CD14-positive monocyte (primary cell): ENCODE measurements around the gene MSN. TPM values are rescaled to one million over a fixed set of nuclear protein-coding genes. Genes with fewer than 3 reads are reported as not detected.
A peak's percentile ranks its signal among the peaks of the same experiment; 100 is the strongest.

Source experiments
- DNase-seq, 3 donors: peaks; one replicate each; pipeline ENCODE4 v3.0.0-alpha.2; 2011 to 2022
- H2AFZ ChIP-seq: 2 replicates; pipeline ENCODE4 v1.6.0; 2012; ENCODE audit warnings: mild to moderate bottlenecking, low read depth, low read length, inconsistent platforms; ENCODE audit not compliant: insufficient read depth, poor library complexity, severe bottlenecking
- H3K27ac ChIP-seq, 2 donors: 1 replicate in 1 of 2; 2 replicates in 1 of 2; pipeline ENCODE4 v1.5.1; 2012 to 2013; ENCODE audit warnings: low read length in 2 of 2, control low read depth in 1 of 2, inconsistent platforms in 1 of 2, low read depth in 1 of 2, mild to moderate bottlenecking in 1 of 2
- H3K27me3 ChIP-seq, 2 donors: one replicate each; pipeline versions ENCODE4 v1.6.0 to v1.6.1; 2011 to 2013; ENCODE audit warnings: low read length in 2 of 2; ENCODE audit not compliant: control insufficient read depth in 2 of 2, insufficient read depth in 2 of 2
- H3K36me3 ChIP-seq, 2 donors: replicated peaks in 1 of 2; 1 replicate in 1 of 2; 2 replicates in 1 of 2; pipeline versions ENCODE4 v1.5.1 to v1.6.1; 2012 to 2013; ENCODE audit warnings: low read length in 2 of 2, control low read depth in 1 of 2, inconsistent platforms in 1 of 2, mild to moderate bottlenecking in 1 of 2; ENCODE audit not compliant: insufficient read depth in 2 of 2, control insufficient read depth in 1 of 2
- H3K4me1 ChIP-seq, 2 donors: 1 replicate in 1 of 2; 2 replicates in 1 of 2; pipeline versions ENCODE4 v1.5.1 to v1.6.1; 2012 to 2013; ENCODE audit warnings: low read length in 2 of 2, control low read depth in 1 of 2, inconsistent platforms in 1 of 2, mild to moderate bottlenecking in 1 of 2, moderate library complexity in 1 of 2; ENCODE audit not compliant: insufficient read depth in 2 of 2, control insufficient read depth in 1 of 2
- H3K4me2 ChIP-seq: replicated peaks from 2 replicates; pipeline ENCODE3; 2012; ENCODE audit warnings: low read length, moderate library complexity, mild to moderate bottlenecking; ENCODE audit not compliant: poor library complexity, severe bottlenecking; ENCODE audit errors: extremely low read depth
- H3K4me3 ChIP-seq, 3 experiments: fragments of 200-600 bp in 1 of 3; sonication (generic) in 1 of 3; replicated peaks in 1 of 3; 1 replicate in 2 of 3; 2 replicates in 1 of 3; pipeline ENCODE4 v1.5.1; 2011 to 2013; ENCODE audit warnings: low read length in 3 of 3, mild to moderate bottlenecking in 3 of 3, control low read depth in 2 of 3, low read depth in 2 of 3, inconsistent platforms in 1 of 3, moderate library complexity in 1 of 3
- H3K79me2 ChIP-seq: 2 replicates; pipeline ENCODE4 v1.6.0; 2012; ENCODE audit warnings: mild to moderate bottlenecking, control low read depth, inconsistent platforms, low read length, moderate library complexity; ENCODE audit not compliant: insufficient read depth
- H3K9ac ChIP-seq: 2 replicates; pipeline ENCODE4 v1.6.0; 2017; ENCODE audit warnings: low read length, mild to moderate bottlenecking; ENCODE audit not compliant: insufficient read depth, poor library complexity, severe bottlenecking
- H3K9me3 ChIP-seq, 2 donors: replicated peaks in 1 of 2; 1 replicate in 1 of 2; 2 replicates in 1 of 2; pipeline versions ENCODE4 v1.5.1 to v1.6.1; 2012 to 2013; ENCODE audit warnings: low read length in 2 of 2, control low read depth in 1 of 2; ENCODE audit not compliant: control insufficient read depth in 1 of 2, insufficient read depth in 1 of 2
- H4K20me1 ChIP-seq: 2 replicates; pipeline ENCODE4 v1.6.0; 2012; ENCODE audit warnings: mild to moderate bottlenecking, low read length, control low read depth, moderate library complexity; ENCODE audit not compliant: insufficient read depth
- H3K27ac Mint-ChIP-seq, 7 donors: one replicate each; pipeline ENCODE4 v1.8.0; 2020; ENCODE audit warnings: mild to moderate bottlenecking in 7 of 7, mixed read lengths in 7 of 7, moderate library complexity in 6 of 7, inconsistent platforms in 2 of 7
- H3K27me3 Mint-ChIP-seq, 3 donors: one replicate each; pipeline ENCODE4 v1.8.0; 2021 to 2022; ENCODE audit warnings: low read depth in 3 of 3, mild to moderate bottlenecking in 3 of 3, mixed read lengths in 3 of 3, moderate library complexity in 3 of 3, inconsistent platforms in 1 of 3
- H3K36me3 Mint-ChIP-seq, 2 donors: one replicate each; pipeline ENCODE4 v1.8.0; 2020; ENCODE audit warnings: mixed read lengths in 2 of 2, inconsistent platforms in 1 of 2, mild to moderate bottlenecking in 1 of 2
- H3K4me1 Mint-ChIP-seq: one replicate; pipeline ENCODE4 v1.8.0; 2020; ENCODE audit warnings: mild to moderate bottlenecking, mixed read lengths
- H3K4me3 Mint-ChIP-seq, 2 donors: one replicate each; pipeline ENCODE4 v1.8.0; 2020; ENCODE audit warnings: mild to moderate bottlenecking in 2 of 2, mixed read lengths in 2 of 2, moderate library complexity in 1 of 2
- H3K9me3 Mint-ChIP-seq, 7 donors: one replicate each; pipeline ENCODE4 v1.8.0; 2020 to 2022; ENCODE audit warnings: mixed read lengths in 7 of 7, mild to moderate bottlenecking in 6 of 7, moderate library complexity in 6 of 7, inconsistent platforms in 2 of 7
- WGBS: methylation state at CpG from one replicate; pipeline ENCODE4 v1.1.5; 2013; ENCODE audit warnings: missing lambda C conversion rate; ENCODE audit not compliant: insufficient coverage; 5-methylcytosine and 5-hydroxymethylcytosine counted together
- intact Hi-C, 2 donors: fragments of 100-400 bp; cut with micrococcal nuclease; formaldehyde crosslinking; loops; one replicate each; pipeline versions ENCODE4 v1.15.0 to v1.15.1; 2023
- polyA plus RNA-seq, 3 donors: library from polyadenylated mRNA; depleted of rRNA in 1 of 3; unstranded in 2 of 3; stranded (reverse) in 1 of 3; fragments of 300-500 nt in 2 of 3; fragments of >200 nt in 1 of 3; fragmentation: Illumina TruSeq in 2 of 3; gene quantifications; 1 replicate in 2 of 3; 2 replicates in 1 of 3; pipeline ENCODE4 v1.2.3, GENCODE V29; 2012 to 2021
- TF ChIP-seq, protein P1 (sequence below): fragments of 200-600 bp; IDR thresholded peaks from one replicate; pipeline ENCODE4 v1.8.0; 2022; ENCODE audit warnings: antibody characterized with exemption, mild to moderate bottlenecking

The MSN gene
- polyA plus RNA-seq, 3 donors: 441 to 888 (median 691) TPM

DNA sequence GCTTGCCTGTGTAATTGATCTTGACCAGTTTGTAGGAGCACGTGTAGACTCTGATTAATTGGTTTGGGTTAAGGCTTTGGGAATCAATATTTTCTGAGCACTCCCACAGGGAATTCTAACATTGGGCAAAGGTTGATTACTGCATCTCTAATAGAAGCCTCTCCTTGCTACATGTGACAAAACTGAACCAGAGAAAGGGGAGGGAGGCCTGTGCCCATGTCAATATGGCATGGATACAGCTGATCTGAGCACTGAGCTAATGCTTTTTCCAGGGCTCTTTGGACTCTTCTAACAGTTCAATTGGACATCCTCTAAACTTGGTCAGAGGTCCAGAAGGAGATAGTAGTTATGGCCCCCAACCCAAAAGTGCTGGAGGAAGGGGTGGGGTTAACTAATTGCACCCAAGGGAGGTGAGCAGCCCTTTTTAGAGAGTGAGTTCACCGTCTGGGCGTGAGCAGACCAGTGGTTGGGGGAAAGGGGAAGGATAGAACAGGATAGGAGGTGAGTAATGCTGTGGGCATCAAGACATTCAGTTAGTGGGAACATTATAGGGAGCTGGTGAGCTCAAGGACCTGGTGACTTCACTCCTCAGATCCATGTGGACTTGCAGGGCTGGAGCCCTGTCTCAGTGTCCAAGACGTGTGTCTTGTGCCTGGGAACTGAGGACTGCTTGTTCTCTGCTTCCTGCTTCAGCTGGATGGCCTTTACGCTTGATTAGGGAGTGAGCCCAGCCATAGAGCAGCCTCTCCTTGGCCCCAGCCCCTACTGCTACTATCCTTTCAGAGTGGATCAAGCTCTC lies 22.8 kb downstream of the MSN start:
- Mint-ChIP-seq H3K4me1 (peaks cover 88% of the 10 kb centered on the region), H3K27ac (peak overlapping the region; percentile 59 to 90 (median 79)), H3K36me3 (peaks cover 17 to 39% of the 10 kb centered on the region in 2 donors), H3K27me3 (peaks cover 0 to 9% (median 0%) of the 10 kb centered on the region in 3 donors), H3K9me3 (peaks cover 0 to 2% (median 0%) of the 10 kb centered on the region in 7 donors), H3K4me3 (peak overlapping the region in 1 of 2 donors; percentile 35)
- Histone ChIP-seq H3K36me3 (no peaks in the 10 kb centered on the region), H3K27me3 (no peaks in the 10 kb centered on the region), H3K9me3 (no peaks in the 10 kb centered on the region), H2AFZ (no peak overlapping the region), H3K4me1 (peaks cover 100% of the 10 kb centered on the region in 2 donors), H3K4me3 (peak overlapping the region in 1 of 3 experiments; percentile 52), H3K79me2 (peaks cover 100% of the 10 kb centered on the region), H3K9ac (no peak overlapping the region), H4K20me1 (peaks cover 85% of the 10 kb centered on the region), H3K4me2 (peak overlapping the region; percentile 56), H3K27ac (peak overlapping the region; percentile 42 to 68)
- peak; percentile 57 to 74 (median 66) for DNase-seq
- 0% methylated on average over 3 of the region's 5 CpGs for WGBS
- TF ChIP-seq, protein P1, sequence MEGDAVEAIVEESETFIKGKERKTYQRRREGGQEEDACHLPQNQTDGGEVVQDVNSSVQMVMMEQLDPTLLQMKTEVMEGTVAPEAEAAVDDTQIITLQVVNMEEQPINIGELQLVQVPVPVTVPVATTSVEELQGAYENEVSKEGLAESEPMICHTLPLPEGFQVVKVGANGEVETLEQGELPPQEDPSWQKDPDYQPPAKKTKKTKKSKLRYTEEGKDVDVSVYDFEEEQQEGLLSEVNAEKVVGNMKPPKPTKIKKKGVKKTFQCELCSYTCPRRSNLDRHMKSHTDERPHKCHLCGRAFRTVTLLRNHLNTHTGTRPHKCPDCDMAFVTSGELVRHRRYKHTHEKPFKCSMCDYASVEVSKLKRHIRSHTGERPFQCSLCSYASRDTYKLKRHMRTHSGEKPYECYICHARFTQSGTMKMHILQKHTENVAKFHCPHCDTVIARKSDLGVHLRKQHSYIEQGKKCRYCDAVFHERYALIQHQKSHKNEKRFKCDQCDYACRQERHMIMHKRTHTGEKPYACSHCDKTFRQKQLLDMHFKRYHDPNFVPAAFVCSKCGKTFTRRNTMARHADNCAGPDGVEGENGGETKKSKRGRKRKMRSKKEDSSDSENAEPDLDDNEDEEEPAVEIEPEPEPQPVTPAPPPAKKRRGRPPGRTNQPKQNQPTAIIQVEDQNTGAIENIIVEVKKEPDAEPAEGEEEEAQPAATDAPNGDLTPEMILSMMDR: no peak
- intact Hi-C loops: loop anchor here in 1 of 2 donors (10.0 kb wide), 1 partner anchor 325 kb away; no protein-coding TSS in a partner anchor

DNA sequence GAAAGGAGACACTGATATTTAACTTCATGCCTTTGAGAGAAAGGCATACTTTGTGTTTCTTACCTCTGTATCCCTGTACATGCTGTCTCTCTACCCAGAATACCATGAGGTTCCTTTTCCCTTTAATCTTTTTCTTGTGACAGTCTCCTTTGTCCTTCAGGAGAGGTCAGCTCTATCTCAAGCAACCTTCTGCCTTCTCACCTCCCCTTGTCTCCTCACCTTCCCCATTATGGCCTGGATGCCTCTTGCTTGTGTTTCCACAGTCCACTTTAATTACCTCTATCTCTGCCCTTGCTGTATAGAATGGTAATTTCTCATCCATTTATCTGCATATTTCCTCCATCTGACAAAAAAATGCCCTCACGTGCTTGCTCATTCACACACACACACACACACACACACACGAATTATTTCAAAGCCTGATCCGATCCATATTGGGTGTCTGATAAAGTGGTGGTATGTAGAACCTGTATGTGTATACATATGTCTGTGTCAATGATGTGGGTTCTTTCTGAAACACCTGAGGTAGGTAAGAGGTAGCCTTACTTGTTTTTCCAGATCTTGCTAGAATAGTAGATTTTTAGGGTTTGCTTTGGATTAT lies 28.5 kb downstream of the MSN start:
- no peaks in the 10 kb centered on the region for H3K27me3 ChIP-seq
- H3K27me3 Mint-ChIP-seq: peaks cover 0 to 13% (median 0%) of the 10 kb centered on the region in 3 donors
- no peak overlapping the region for H2AFZ ChIP-seq
- no peak overlapping the region for H3K9ac ChIP-seq
- peak overlapping the region; percentile 71 to 76 for H3K27ac ChIP-seq
- H3K9me3 Mint-ChIP-seq: peaks cover 0 to 3% (median 0%) of the 10 kb centered on the region in 7 donors
- peaks cover 61% of the 10 kb centered on the region for H4K20me1 ChIP-seq
- H3K9me3 ChIP-seq: no peaks in the 10 kb centered on the region
- peaks cover 0 to 3% of the 10 kb centered on the region in 2 donors for H3K36me3 ChIP-seq
- no CpG with 5 or more reads among the region's 3 CpGs for WGBS
- peak overlapping the region; percentile 85 for H3K4me2 ChIP-seq
- peak overlapping the region in 1 of 2 donors; percentile 67 for H3K4me3 Mint-ChIP-seq
- H3K4me1 ChIP-seq: peaks cover 98 to 100% of the 10 kb centered on the region in 2 donors
- peaks cover 100% of the 10 kb centered on the region for H3K79me2 ChIP-seq
- no peak for DNase-seq
- peak overlapping the region in 1 of 3 experiments; percentile 65 for H3K4me3 ChIP-seq
- peaks cover 92% of the 10 kb centered on the region for H3K4me1 Mint-ChIP-seq
- H3K27ac Mint-ChIP-seq: peak overlapping the region; percentile 83 to 96 (median 94)
- TF ChIP-seq, protein P1: no peak
- intact Hi-C loops: loop anchor here in 1 of 2 donors (5.0 to 10.0 kb wide), 2 partner anchors 99 to 319 kb away; no protein-coding TSS in a partner anchor
- H3K36me3 Mint-ChIP-seq: peaks cover 11 to 37% of the 10 kb centered on the region in 2 donors
